Mesodermal cell (in vitro differentiated cells): ENCODE measurements around the gene COL13A1.

Source experiments
- H3K27ac ChIP-seq: 2 replicates; pipeline ENCODE4 v1.7.0; 2013; ENCODE audit warnings: mild to moderate bottlenecking, low read depth, low read length, moderate library complexity; ENCODE audit not compliant: severe bottlenecking
- H3K36me3 ChIP-seq: 2 replicates; pipeline ENCODE4 v1.7.1; 2013; ENCODE audit warnings: mild to moderate bottlenecking, low read length, moderate library complexity; ENCODE audit not compliant: control insufficient read depth, insufficient read depth
- H3K4me1 ChIP-seq: one replicate; pipeline ENCODE4 v1.7.1; 2013; ENCODE audit warnings: mild to moderate bottlenecking, low read length; ENCODE audit not compliant: insufficient read depth, control insufficient read depth, poor library complexity, severe bottlenecking
- H3K4me3 ChIP-seq: 2 replicates; pipeline ENCODE4 v1.7.0; 2013; ENCODE audit warnings: low read length, control low read depth, mild to moderate bottlenecking; ENCODE audit not compliant: insufficient read depth, poor library complexity, severe bottlenecking; ENCODE audit errors: extremely low read depth
- H3K9me3 ChIP-seq: 2 replicates; pipeline ENCODE4 v1.7.1; 2013; ENCODE audit warnings: mild to moderate bottlenecking, low read length, moderate library complexity; ENCODE audit not compliant: control insufficient read depth
- WGBS, 2 experiments: methylation state at CpG; one replicate each; pipeline ENCODE4 v1.1.5; 2013; ENCODE audit warnings: missing lambda C conversion rate in 2 of 2; ENCODE audit not compliant: insufficient coverage in 2 of 2; 5-methylcytosine and 5-hydroxymethylcytosine counted together

COL13A1 gene

GRCh38 chr10:69835875-69836730 lies 34.4 kb downstream of the COL13A1 start:
- 82 to 93% methylated on average over 6 of the region's 8 CpGs for WGBS, 2 experiments
- Histone ChIP-seq H3K4me3 (no peak overlapping the region), H3K27ac (no peak overlapping the region), H3K9me3 (no peaks in the 10 kb centered on the region), H3K4me1 (peaks cover 21% of the 10 kb centered on the region), H3K36me3 (no peaks in the 10 kb centered on the region)

- H3K36me3 ChIP-seq: no peaks in the 10 kb centered on the region
- WGBS, 2 experiments: 91 to 100% methylated on average over 6 of the region's 6 CpGs
- no peaks in the 10 kb centered on the region for H3K9me3 ChIP-seq
- H3K4me3 ChIP-seq: no peak overlapping the region
- peaks cover 21% of the 10 kb centered on the region for H3K4me1 ChIP-seq
- no peak overlapping the region for H3K27ac ChIP-seq
Measured at GRCh38 chr10:69836731-69837030, 35.0 kb downstream of the COL13A1 start.

- Histone ChIP-seq H3K27ac (no peak overlapping the region), H3K4me3 (no peak overlapping the region), H3K9me3 (no peaks in the 10 kb centered on the region), H3K36me3 (no peaks in the 10 kb centered on the region), H3K4me1 (peaks cover 21% of the 10 kb centered on the region)
- WGBS, 2 experiments: 96 to 98% methylated on average over 4 to 5 of the region's 5 CpGs
Measured at GRCh38 chr10:69837261-69837660, 35.6 kb downstream of the COL13A1 start.

- 84 to 100% methylated on average over 3 to 4 of the region's 5 CpGs for WGBS, 2 experiments
- Histone ChIP-seq H3K4me3 (no peak overlapping the region), H3K27ac (peak overlapping the region; percentile 49), H3K4me1 (peaks cover 21% of the 10 kb centered on the region), H3K9me3 (no peaks in the 10 kb centered on the region), H3K36me3 (no peaks in the 10 kb centered on the region)
Measured at GRCh38 chr10:69838418-69838817, 36.7 kb downstream of the COL13A1 start.

GRCh38 chr10:69838853-69839252 lies 37.1 kb downstream of the COL13A1 start:
- 76 to 77% methylated on average over 6 to 9 of the region's 11 CpGs for WGBS, 2 experiments
- no peak overlapping the region for H3K4me3 ChIP-seq
- no peaks in the 10 kb centered on the region for H3K36me3 ChIP-seq
- peak overlapping the region; percentile 49 for H3K27ac ChIP-seq
- no peaks in the 10 kb centered on the region for H3K9me3 ChIP-seq
- peaks cover 21% of the 10 kb centered on the region for H3K4me1 ChIP-seq

GRCh38 chr10:69839696-69840345 lies 38.1 kb downstream of the COL13A1 start:
- H3K4me1 ChIP-seq: peaks cover 27% of the 10 kb centered on the region

GRCh38 chr10:69840773-69841172 lies 39.1 kb downstream of the COL13A1 start:
- Histone ChIP-seq H3K27ac (no peak overlapping the region), H3K9me3 (no peaks in the 10 kb centered on the region), H3K4me3 (no peak overlapping the region), H3K36me3 (no peaks in the 10 kb centered on the region), H3K4me1 (peaks cover 30% of the 10 kb centered on the region)
- WGBS, 2 experiments: 91 to 96% methylated on average over 5 to 8 of the region's 9 CpGs

More at GRCh38 chr10:69839696-69840345, 38.1 kb downstream of the COL13A1 start:
- 82 to 89% methylated on average over 11 to 14 of the region's 17 CpGs for WGBS, 2 experiments
- Histone ChIP-seq H3K4me3 (no peak overlapping the region), H3K36me3 (no peaks in the 10 kb centered on the region), H3K27ac (no peak overlapping the region), H3K9me3 (no peaks in the 10 kb centered on the region)

GRCh38 chr10:69842020-69842419 lies 40.3 kb downstream of the COL13A1 start:
- Histone ChIP-seq H3K36me3 (no peaks in the 10 kb centered on the region), H3K4me3 (no peak overlapping the region), H3K9me3 (no peaks in the 10 kb centered on the region), H3K4me1 (peaks cover 43% of the 10 kb centered on the region), H3K27ac (no peak overlapping the region)
- WGBS, 2 experiments: 88 to 89% methylated on average over 7 to 8 of the region's 8 CpGs

GRCh38 chr10:69842882-69843281 lies 41.2 kb downstream of the COL13A1 start:
- 95 to 98% methylated on average over 5 of the region's 10 CpGs for WGBS, 2 experiments
- no peaks in the 10 kb centered on the region for H3K36me3 ChIP-seq
- H3K9me3 ChIP-seq: no peaks in the 10 kb centered on the region
- peak overlapping the region; percentile 23 for H3K27ac ChIP-seq
- H3K4me1 ChIP-seq: peaks cover 52% of the 10 kb centered on the region
- no peak overlapping the region for H3K4me3 ChIP-seq

GRCh38 chr10:69843923-69844322 lies 42.2 kb downstream of the COL13A1 start:
- Histone ChIP-seq H3K27ac (no peak overlapping the region), H3K4me3 (no peak overlapping the region), H3K4me1 (peaks cover 57% of the 10 kb centered on the region), H3K36me3 (no peaks in the 10 kb centered on the region), H3K9me3 (no peaks in the 10 kb centered on the region)
- 88% methylated on average over 4 to 6 of the region's 6 CpGs for WGBS, 2 experiments

DNA sequence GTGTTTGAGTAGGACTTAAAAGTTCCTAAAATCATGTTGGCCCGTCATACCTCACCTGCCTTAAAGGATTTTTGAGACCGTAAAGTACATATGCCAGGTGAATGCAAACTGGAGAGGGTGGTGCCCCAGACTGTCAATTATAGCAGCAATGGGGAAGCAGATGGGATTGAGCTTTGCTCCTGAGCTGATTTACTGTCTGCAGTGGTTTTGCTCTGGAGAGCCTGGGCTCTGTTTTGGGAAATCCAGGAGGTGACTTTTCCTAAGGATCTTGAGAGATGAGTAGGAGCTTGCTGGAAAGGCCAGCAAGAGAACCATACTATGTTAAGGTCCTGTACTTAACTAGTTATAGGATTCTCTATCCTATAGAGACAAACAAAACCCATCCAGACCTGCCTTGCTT lies 43.0 kb downstream of the COL13A1 start:
- WGBS, 2 experiments: 70 to 86% methylated on average over 2 of the region's 2 CpGs

More for the DNA sequence above, 43.0 kb downstream of the COL13A1 start:
- no peak overlapping the region for H3K27ac ChIP-seq
- peaks cover 49% of the 10 kb centered on the region for H3K4me1 ChIP-seq
- H3K9me3 ChIP-seq: no peaks in the 10 kb centered on the region
- H3K4me3 ChIP-seq: no peak overlapping the region
- no peaks in the 10 kb centered on the region for H3K36me3 ChIP-seq
